B cell (primary cell): ENCODE measurements around the gene RNF19B. TPM values are rescaled to one million over a fixed set of nuclear protein-coding genes. Genes with fewer than 3 reads are reported as not detected.
A peak's percentile ranks its signal among the peaks of the same experiment; 100 is the strongest.

ENCODE experiments used
- ATAC-seq: fragments of 200-7000 bp; cut with Tn5 transposase; one replicate; pipeline ENCODE4 v1.10.0; 2021; ENCODE audit warnings: low read depth, mild to moderate bottlenecking, moderate number of reproducible peaks, moderate library complexity
- CTCF ChIA-PET: fragments of 350-600 bp; sonication (Branson Sonifier 250); formaldehyde crosslinking; loops from one replicate; lab custom pipeline; 2021; ENCODE audit warnings: antibody characterized with exemption, inconsistent platforms; lab: Charles Lee
- POLR2A ChIA-PET: fragments of 350-600 bp; sonication (Branson Sonifier 250); formaldehyde crosslinking; loops from one replicate; lab custom pipeline; 2021; ENCODE audit warnings: antibody characterized with exemption; lab: Charles Lee
- DNase-seq: peaks from one replicate; pipeline ENCODE4 v3.0.0; 2013
- H2AFZ ChIP-seq: 2 replicates; pipeline ENCODE4 v1.6.1; 2012; ENCODE audit warnings: mild to moderate bottlenecking, low read depth, low read length; ENCODE audit not compliant: insufficient read depth, poor library complexity, severe bottlenecking
- H3K27ac ChIP-seq, 2 donors: 1 replicate in 1 of 2; 2 replicates in 1 of 2; pipeline ENCODE4 v1.5.1; 2012 to 2013; ENCODE audit warnings: low read length in 2 of 2, mild to moderate bottlenecking in 2 of 2, moderate library complexity in 1 of 2
- H3K27me3 ChIP-seq, 4 experiments: fragments of 200-600 bp in 1 of 4; sonication (generic) in 1 of 4; replicated peaks in 1 of 4; 1 replicate in 2 of 4; 2 replicates in 2 of 4; pipeline versions ENCODE4 v1.6.1 to v1.7.0; 2013 to 2016; ENCODE audit warnings: low read length in 3 of 4, mild to moderate bottlenecking in 2 of 4, mixed read lengths in 1 of 4, moderate library complexity in 1 of 4; ENCODE audit not compliant: insufficient read depth in 4 of 4, control insufficient read depth in 3 of 4; ENCODE audit errors: control extremely low read depth in 1 of 4
- H3K36me3 ChIP-seq, 2 experiments: replicated peaks in 1 of 2; 1 replicate in 1 of 2; 2 replicates in 1 of 2; pipeline versions ENCODE4 v1.6.1 to v1.7.1; 2013; ENCODE audit warnings: low read length in 1 of 2; ENCODE audit not compliant: insufficient read depth in 2 of 2, control insufficient read depth in 1 of 2; ENCODE audit errors: control extremely low read depth in 1 of 2, extremely low read depth in 1 of 2
- H3K4me1 ChIP-seq, 2 donors: fragments of 200-600 bp in 1 of 2; sonication (generic) in 1 of 2; 1 replicate in 1 of 2; 2 replicates in 1 of 2; pipeline versions ENCODE4 v1.5.1 to v1.6.1; 2013 to 2017; ENCODE audit warnings: low read length in 2 of 2; ENCODE audit not compliant: control insufficient read depth in 2 of 2, insufficient read depth in 2 of 2
- H3K4me2 ChIP-seq: replicated peaks from 2 replicates; pipeline ENCODE3; 2012; ENCODE audit warnings: mild to moderate bottlenecking, low read depth, low read length; ENCODE audit not compliant: poor library complexity, severe bottlenecking
- H3K4me3 ChIP-seq, 5 experiments: fragments of 200-600 bp in 1 of 5; sonication (generic) in 1 of 5; 1 replicate in 3 of 5; 2 replicates in 2 of 5; pipeline versions ENCODE4 v1.5.1 to v1.7.0; 2011 to 2016; ENCODE audit warnings: low read length in 4 of 5, mild to moderate bottlenecking in 4 of 5, low read depth in 2 of 5, control low read depth in 1 of 5, moderate library complexity in 1 of 5; ENCODE audit not compliant: insufficient read depth in 1 of 5; ENCODE audit errors: control extremely low read depth in 1 of 5, extremely low read depth in 1 of 5
- H3K79me2 ChIP-seq: fragments of 200-600 bp; sonication (generic); one replicate; pipeline ENCODE4 v1.6.0; 2016; ENCODE audit warnings: low read length; ENCODE audit not compliant: control insufficient read depth, insufficient read depth
- H3K9ac ChIP-seq: fragments of 200-600 bp; sonication (generic); 2 replicates; pipeline ENCODE4 v1.6.1; 2017; ENCODE audit warnings: mild to moderate bottlenecking, low read length, moderate library complexity
- H3K9me3 ChIP-seq, 3 donors: one replicate each; pipeline versions ENCODE4 v1.6.1 to v1.7.1; 2013; ENCODE audit warnings: low read length in 2 of 3; ENCODE audit not compliant: control insufficient read depth in 2 of 3, insufficient read depth in 1 of 3; ENCODE audit errors: control extremely low read depth in 1 of 3
- H4K20me1 ChIP-seq: 2 replicates; pipeline ENCODE4 v1.6.0; 2012; ENCODE audit warnings: mild to moderate bottlenecking, low read length; ENCODE audit not compliant: insufficient read depth, control insufficient read depth, poor library complexity, severe bottlenecking
- H3K27ac Mint-ChIP-seq: one replicate; pipeline ENCODE4 v1.8.0; 2021; ENCODE audit warnings: mixed read lengths
- H3K27me3 Mint-ChIP-seq: one replicate; pipeline ENCODE4 v1.8.0; 2021; ENCODE audit warnings: mixed read lengths
- H3K4me1 Mint-ChIP-seq: one replicate; pipeline ENCODE4 v1.8.0; 2021; ENCODE audit warnings: mixed read lengths
- H3K4me3 Mint-ChIP-seq: one replicate; pipeline ENCODE4 v1.8.0; 2021; ENCODE audit warnings: mixed read lengths
- H3K9me3 Mint-ChIP-seq: one replicate; pipeline ENCODE4 v1.8.0; 2022; ENCODE audit warnings: mixed read lengths; ENCODE audit not compliant: insufficient read depth
- CTCF ChIP-seq: fragments of 200-600 bp; IDR thresholded peaks from one replicate; pipeline ENCODE4 v1.8.0; 2022; ENCODE audit warnings: antibody characterized with exemption, mild to moderate bottlenecking
- EZH2 ChIP-seq: IDR thresholded peaks from 2 replicates; pipeline ENCODE4 v1.6.1; 2012; ENCODE audit warnings: borderline replicate concordance, low read depth, mild to moderate bottlenecking, moderate library complexity, low read length; ENCODE audit not compliant: insufficient read depth, poor library complexity, severe bottlenecking
- WGBS: methylation state at CpG from one replicate; pipeline ENCODE4 v1.1.5; 2013; ENCODE audit warnings: missing lambda C conversion rate; ENCODE audit not compliant: insufficient coverage; 5-methylcytosine and 5-hydroxymethylcytosine counted together
- intact Hi-C: fragments of 100-400 bp; cut with micrococcal nuclease; formaldehyde crosslinking; loops from one replicate; pipeline ENCODE4 v1.10.0; 2022
- polyA plus RNA-seq: library from polyadenylated mRNA; depleted of rRNA; stranded (reverse); fragments of >200 nt; gene quantifications from 2 replicates; pipeline ENCODE4 v1.2.3, GENCODE V29; 2012
- total RNA-seq, 2 donors: library from RNA; stranded (reverse); fragments of 120-200 nt in 1 of 2; gene quantifications; 1 replicate in 1 of 2; 2 replicates in 1 of 2; pipeline versions ENCODE4 v1.2.3 to v1.2.4, GENCODE V29; 2013 to 2022

Gene RNF19B
- total and polyA plus RNA-seq, 2 donors (not counting 1 experiment from before 2014, with no cell fraction given): 29.9 to 40.3 TPM

DNA sequence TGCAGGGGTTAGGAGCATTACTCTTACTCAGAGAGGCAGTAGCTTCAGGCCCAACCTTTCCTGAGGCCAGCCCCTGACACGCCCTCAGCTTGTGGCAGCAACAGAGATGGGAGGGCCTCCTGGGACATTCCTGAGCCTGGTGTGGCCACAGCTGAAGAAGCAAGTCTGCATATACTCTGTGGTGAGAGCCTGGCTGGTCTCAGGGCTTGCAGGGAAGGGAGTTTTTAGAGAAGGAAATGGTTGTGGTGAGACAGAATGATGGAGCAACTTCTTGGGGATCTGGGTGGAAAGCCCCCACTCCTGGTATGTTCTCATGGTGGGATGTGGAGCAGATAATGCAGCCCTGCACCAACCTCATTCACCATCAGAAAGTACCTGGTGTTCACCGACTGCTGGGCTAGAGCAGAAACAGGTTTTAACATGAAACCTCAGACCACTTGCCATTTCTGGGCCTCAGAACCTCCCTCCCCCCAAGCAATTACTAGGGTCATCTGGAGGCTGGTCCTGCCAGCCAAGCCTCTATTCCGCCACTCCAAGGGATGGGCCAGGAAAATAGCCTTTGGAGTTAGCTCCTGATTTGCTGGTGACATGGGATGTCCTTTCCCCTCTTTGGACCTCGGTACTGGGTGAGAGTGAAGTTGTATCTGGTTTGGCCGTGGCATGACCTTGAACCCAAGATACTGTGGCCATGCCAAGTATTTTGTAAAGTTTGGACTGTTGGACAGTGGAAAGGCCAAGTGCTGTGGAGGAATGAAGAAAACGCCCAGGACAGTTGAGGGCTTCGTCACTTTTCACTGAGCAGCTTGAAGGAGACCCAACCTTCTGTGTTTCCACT lies 28.1 kb upstream of the RNF19B start:
- H2AFZ ChIP-seq: peak overlapping the region; percentile 20
- Mint-ChIP-seq H3K27me3 (no peaks in the 10 kb centered on the region), H3K4me3 (peak overlapping the region; percentile 74), H3K27ac (peak overlapping the region; percentile 98), H3K4me1 (peaks cover 63% of the 10 kb centered on the region), H3K9me3 (no peaks in the 10 kb centered on the region)
- H3K79me2 ChIP-seq: no peaks in the 10 kb centered on the region
- no peak for TF ChIP-seq EZH2
- no peak for TF ChIP-seq CTCF
- H3K4me1 ChIP-seq: peaks cover 53 to 54% of the 10 kb centered on the region in 2 donors
- H3K4me2 ChIP-seq: peak overlapping the region; percentile 74
- ATAC-seq: peak; percentile 94
- WGBS: 39% methylated on average over 6 of the region's 7 CpGs
- H3K9me3 ChIP-seq: no peaks in the 10 kb centered on the region
- no peaks in the 10 kb centered on the region for H3K36me3 ChIP-seq
- peak overlapping the region; percentile 43 for H3K9ac ChIP-seq
- DNase-seq: peak; percentile 87
- H3K4me3 ChIP-seq: peak overlapping the region in 3 of 5 experiments; percentile 10 to 48 (median 12)
- intact Hi-C loops: loop anchor here (1.0 to 5.0 kb wide), 4 partner anchors 11 to 45 kb away; partner anchors contain the start of genes AK2 and RNF19B
- POLR2A ChIA-PET: interaction anchor here (0.5 to 3.6 kb wide), 9 partner anchors 9 to 702 kb away, joined by 3 to 34 read pairs (median 4); partner anchors contain the start of gene RNF19B
- H4K20me1 ChIP-seq: no peaks in the 10 kb centered on the region
- no peaks in the 10 kb centered on the region for H3K27me3 ChIP-seq
- CTCF ChIA-PET: interaction anchor here (0.6 to 3.2 kb wide), 14 partner anchors 9 to 1023 kb away, joined by 3 to 32 read pairs (median 6); no protein-coding TSS in a partner anchor
- peak overlapping the region; percentile 63 to 88 for H3K27ac ChIP-seq
